ENCODE measurements around the gene RALA. TPM values are rescaled to one million over a fixed set of nuclear protein-coding genes. Genes with fewer than 3 reads are reported as not detected.
A peak's percentile ranks its signal among the peaks of the same experiment; 100 is the strongest.

The RALA gene
- total and polyA plus RNA-seq, 2 of the 13 experiments (the other 11 are each of a cell fraction or from before 2014, with no cell fraction given): 11.8 to 19.5 TPM

DNA sequence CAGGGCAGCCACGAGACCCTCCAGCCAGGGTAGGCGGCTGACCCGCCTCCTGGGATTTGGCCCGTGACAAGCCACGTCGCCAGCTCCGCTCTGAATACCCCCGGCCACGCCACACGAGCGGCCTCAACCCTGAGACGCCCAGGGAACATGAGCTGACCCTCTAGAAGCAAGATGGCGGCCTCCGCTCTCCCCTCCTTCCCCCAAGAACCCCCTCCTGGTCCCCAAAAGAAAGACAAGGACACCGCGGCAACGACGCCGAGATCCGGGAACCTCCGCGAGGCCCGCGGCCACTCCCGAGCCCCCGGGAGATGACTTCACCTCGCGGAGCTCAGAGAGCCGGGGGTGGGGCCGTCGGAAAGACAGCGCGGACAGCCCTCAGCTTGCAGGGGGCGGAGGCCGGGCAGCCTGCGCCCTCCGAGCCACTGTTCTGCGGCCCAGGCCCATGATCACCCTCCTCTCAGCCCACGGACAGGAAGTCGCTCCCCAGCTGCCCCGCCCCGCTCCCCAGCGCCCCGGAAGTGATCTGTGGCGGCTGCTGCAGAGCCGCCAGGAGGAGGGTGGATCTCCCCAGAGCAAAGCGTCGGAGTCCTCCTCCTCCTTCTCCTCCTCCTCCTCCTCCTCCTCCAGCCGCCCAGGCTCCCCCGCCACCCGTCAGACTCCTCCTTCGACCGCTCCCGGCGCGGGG, at the start of gene RALA (continued):
- TF ChIP-seq, protein P1, sequence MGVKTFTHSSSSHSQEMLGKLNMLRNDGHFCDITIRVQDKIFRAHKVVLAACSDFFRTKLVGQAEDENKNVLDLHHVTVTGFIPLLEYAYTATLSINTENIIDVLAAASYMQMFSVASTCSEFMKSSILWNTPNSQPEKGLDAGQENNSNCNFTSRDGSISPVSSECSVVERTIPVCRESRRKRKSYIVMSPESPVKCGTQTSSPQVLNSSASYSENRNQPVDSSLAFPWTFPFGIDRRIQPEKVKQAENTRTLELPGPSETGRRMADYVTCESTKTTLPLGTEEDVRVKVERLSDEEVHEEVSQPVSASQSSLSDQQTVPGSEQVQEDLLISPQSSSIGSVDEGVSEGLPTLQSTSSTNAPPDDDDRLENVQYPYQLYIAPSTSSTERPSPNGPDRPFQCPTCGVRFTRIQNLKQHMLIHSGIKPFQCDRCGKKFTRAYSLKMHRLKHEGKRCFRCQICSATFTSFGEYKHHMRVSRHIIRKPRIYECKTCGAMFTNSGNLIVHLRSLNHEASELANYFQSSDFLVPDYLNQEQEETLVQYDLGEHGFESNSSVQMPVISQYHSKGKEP (CRISPR knock-in tag; IDR thresholded peaks at IDR 0.05): no peak
- no peak for TF ChIP-seq ZNF629 (CRISPR knock-in tag; conservative IDR thresholded peaks at IDR 0.05)
- TF ChIP-seq, protein P2, sequence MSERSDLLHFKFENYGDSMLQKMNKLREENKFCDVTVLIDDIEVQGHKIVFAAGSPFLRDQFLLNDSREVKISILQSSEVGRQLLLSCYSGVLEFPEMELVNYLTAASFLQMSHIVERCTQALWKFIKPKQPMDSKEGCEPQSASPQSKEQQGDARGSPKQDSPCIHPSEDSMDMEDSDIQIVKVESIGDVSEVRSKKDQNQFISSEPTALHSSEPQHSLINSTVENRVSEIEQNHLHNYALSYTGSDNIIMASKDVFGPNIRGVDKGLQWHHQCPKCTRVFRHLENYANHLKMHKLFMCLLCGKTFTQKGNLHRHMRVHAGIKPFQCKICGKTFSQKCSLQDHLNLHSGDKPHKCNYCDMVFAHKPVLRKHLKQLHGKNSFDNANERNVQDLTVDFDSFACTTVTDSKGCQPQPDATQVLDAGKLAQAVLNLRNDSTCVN (CRISPR knock-in tag; IDR thresholded peaks at IDR 0.05; ENCODE audit: borderline replicate concordance): 0 out of 2 replicates have a peak, but pooled peaks have one; percentile 9
- no peak for TF ChIP-seq CTCF (CRISPR knock-in tag; IDR thresholded peaks at IDR 0.05)
- TF ChIP-seq, protein P3, sequence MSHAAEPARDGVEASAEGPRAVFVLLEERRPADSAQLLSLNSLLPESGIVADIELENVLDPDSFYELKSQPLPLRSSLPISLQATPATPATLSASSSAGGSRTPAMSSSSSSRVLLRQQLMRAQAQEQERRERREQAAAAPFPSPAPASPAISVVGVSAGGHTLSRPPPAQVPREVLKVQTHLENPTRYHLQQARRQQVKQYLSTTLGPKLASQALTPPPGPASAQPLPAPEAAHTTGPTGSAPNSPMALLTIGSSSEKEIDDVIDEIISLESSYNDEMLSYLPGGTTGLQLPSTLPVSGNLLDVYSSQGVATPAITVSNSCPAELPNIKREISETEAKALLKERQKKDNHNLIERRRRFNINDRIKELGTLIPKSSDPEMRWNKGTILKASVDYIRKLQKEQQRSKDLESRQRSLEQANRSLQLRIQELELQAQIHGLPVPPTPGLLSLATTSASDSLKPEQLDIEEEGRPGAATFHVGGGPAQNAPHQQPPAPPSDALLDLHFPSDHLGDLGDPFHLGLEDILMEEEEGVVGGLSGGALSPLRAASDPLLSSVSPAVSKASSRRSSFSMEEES (CRISPR knock-in tag; IDR thresholded peaks at IDR 0.05): no peak
- TF ChIP-seq, protein P4, sequence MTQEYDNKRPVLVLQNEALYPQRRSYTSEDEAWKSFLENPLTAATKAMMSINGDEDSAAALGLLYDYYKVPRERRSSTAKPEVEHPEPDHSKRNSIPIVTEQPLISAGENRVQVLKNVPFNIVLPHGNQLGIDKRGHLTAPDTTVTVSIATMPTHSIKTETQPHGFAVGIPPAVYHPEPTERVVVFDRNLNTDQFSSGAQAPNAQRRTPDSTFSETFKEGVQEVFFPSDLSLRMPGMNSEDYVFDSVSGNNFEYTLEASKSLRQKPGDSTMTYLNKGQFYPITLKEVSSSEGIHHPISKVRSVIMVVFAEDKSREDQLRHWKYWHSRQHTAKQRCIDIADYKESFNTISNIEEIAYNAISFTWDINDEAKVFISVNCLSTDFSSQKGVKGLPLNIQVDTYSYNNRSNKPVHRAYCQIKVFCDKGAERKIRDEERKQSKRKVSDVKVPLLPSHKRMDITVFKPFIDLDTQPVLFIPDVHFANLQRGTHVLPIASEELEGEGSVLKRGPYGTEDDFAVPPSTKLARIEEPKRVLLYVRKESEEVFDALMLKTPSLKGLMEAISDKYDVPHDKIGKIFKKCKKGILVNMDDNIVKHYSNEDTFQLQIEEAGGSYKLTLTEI (CRISPR knock-in tag; conservative IDR thresholded peaks at IDR 0.05): no peak
- TF ChIP-seq HNRNPLL (IDR thresholded peaks at IDR 0.05; ENCODE audit: low read depth, low read length, poor library complexity, severe bottlenecking): peak; percentile 27
- TF ChIP-seq PTBP1 (IDR thresholded peaks at IDR 0.05; ENCODE audit: low read depth, low read length, poor library complexity, severe bottlenecking): no peak
- TF ChIP-seq ZBTB3 (CRISPR knock-in tag; IDR thresholded peaks at IDR 0.05; ENCODE audit: borderline replicate concordance, low read depth): no peak
- peak; percentile 76; the same call in 1 of the 2 replicates for TF ChIP-seq EED (CRISPR knock-in tag; IDR thresholded peaks at IDR 0.05)
- 0 out of 2 replicates have a peak, but pooled peaks have one; percentile 33 for TF ChIP-seq ZBED4 (CRISPR knock-in tag; IDR thresholded peaks at IDR 0.05; ENCODE audit: borderline replicate concordance)
- TF ChIP-seq ATAD3A (CRISPR knock-in tag; IDR thresholded peaks at IDR 0.05): no peak
- TF ChIP-seq, protein P5, sequence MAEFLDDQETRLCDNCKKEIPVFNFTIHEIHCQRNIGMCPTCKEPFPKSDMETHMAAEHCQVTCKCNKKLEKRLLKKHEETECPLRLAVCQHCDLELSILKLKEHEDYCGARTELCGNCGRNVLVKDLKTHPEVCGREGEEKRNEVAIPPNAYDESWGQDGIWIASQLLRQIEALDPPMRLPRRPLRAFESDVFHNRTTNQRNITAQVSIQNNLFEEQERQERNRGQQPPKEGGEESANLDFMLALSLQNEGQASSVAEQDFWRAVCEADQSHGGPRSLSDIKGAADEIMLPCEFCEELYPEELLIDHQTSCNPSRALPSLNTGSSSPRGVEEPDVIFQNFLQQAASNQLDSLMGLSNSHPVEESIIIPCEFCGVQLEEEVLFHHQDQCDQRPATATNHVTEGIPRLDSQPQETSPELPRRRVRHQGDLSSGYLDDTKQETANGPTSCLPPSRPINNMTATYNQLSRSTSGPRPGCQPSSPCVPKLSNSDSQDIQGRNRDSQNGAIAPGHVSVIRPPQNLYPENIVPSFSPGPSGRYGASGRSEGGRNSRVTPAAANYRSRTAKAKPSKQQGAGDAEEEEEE (CRISPR knock-in tag; IDR thresholded peaks at IDR 0.05; ENCODE audit: borderline replicate concordance): no peak
